ENCODE measurements around the gene PUS7.
"Not testable (repeated sequence)": the region's sequence is repeated elsewhere in the genome, so short reads cannot be mapped to it uniquely, and the experiment has no call there.

Gene PUS7, protein sequence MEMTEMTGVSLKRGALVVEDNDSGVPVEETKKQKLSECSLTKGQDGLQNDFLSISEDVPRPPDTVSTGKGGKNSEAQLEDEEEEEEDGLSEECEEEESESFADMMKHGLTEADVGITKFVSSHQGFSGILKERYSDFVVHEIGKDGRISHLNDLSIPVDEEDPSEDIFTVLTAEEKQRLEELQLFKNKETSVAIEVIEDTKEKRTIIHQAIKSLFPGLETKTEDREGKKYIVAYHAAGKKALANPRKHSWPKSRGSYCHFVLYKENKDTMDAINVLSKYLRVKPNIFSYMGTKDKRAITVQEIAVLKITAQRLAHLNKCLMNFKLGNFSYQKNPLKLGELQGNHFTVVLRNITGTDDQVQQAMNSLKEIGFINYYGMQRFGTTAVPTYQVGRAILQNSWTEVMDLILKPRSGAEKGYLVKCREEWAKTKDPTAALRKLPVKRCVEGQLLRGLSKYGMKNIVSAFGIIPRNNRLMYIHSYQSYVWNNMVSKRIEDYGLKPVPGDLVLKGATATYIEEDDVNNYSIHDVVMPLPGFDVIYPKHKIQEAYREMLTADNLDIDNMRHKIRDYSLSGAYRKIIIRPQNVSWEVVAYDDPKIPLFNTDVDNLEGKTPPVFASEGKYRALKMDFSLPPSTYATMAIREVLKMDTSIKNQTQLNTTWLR

GRCh38 chr7:105521717-105522463 is at the start of gene PUS7:
TSS of gene PUS7 (minus strand) at chr7:105522271. CDS start at chr7:105508512, 13,759 bp downstream.
- DNase-seq (ENCODE audit: low read depth, low spot score), result no peak

- no peak for DNase-seq (ENCODE audit: low read depth, low spot score)
Measured at GRCh38 chr7:105567821-105568220, 45.8 kb upstream of the PUS7 start.

GRCh38 chr7:105567024-105567423 is 45.0 kb upstream of the PUS7 start:
- no peak for DNase-seq (ENCODE audit: low read depth, low spot score)

GRCh38 chr7:105565190-105565589 is 43.1 kb upstream of the PUS7 start:
- no peak for DNase-seq (ENCODE audit: low read depth, low spot score)

DNA sequence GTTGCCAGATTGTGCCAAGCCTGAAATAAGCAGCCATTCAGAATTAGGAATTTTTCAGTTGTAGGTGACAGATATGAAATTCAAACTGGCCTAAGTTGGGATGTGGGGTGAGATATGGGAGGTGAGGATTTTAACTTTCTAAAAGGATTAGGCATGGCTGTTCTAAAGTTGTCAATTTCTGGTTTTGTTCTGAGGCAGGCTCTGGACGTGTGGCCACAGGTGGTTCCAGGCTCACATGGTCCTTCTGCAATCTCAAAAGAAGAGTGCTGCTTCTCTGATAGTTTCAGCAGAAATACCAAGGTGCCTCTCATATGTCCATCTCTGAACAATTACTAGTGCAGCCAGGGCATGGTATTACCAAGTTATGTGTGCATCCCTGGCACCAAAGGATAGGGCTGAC is 37.9 kb upstream of the PUS7 start:
- no peak for DNase-seq (ENCODE audit: low read depth, low spot score)

DNA sequence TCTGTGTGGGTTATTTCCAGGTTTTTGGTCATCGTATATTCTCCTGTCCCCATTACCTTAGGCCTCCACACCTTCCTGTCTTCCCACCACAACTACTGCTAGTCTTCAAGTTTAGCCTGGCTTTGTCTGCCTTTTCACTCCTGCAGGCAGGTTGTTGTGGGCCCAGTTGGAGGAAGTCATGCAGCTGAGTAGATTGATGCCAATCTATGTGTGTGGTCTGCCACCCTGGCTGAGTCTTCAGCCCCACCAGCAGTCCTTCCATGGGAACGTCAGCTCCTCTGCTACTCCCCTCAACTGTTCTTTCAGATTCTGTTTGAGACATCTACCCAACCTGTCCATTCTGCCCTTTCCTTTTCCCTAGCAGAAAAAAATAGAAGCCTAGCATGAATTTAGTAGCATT is 16.3 kb upstream of the PUS7 start:
- DNase-seq (ENCODE audit: low read depth, low spot score), result no peak

DNA sequence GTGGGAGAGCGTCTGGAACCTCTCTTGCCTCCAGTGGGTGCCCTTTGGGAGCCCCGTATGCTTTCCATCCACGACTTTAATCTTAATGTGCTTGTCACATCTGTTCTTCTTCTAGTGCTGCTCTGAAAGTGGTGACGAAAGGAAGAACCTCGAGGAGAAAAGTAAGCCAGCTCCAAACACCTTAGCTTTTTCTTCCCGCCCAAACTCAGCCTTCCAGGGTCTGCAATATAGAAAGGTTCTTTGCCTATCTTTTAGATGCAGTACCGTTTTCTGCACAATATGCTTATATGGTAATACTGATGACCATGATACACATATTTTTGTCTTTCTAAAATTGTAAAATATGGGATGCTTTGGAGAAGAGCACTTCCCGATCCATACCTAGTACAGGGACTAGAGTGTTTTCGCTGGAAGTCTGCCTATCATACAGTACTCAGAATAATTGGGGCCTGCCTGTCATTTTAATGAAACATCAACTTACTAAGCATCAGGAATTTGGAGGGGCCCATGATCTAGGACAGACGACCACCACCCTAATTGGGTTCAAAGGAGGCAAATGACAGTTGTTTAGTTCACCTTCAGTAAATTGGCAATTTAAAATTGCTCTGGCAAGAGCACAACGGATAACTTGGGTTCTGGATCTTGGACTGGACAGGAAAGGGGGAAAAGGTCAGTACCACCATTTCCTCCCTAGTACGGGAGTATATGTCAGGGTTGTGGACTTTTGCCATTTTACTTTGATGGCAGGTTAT is 10.8 kb upstream of the PUS7 start:
- no peak for DNase-seq (ENCODE audit: low read depth, low spot score)

- DNase-seq (ENCODE audit: low read depth, low spot score), result no peak
Measured at GRCh38 chr7:105531792-105532671, 10.0 kb upstream of the PUS7 start, which contains the start of gene RINT1. TSS of gene RINT1 (plus strand) at chr7:105532201. CDS start at chr7:105532316, 115 bp downstream.

DNA sequence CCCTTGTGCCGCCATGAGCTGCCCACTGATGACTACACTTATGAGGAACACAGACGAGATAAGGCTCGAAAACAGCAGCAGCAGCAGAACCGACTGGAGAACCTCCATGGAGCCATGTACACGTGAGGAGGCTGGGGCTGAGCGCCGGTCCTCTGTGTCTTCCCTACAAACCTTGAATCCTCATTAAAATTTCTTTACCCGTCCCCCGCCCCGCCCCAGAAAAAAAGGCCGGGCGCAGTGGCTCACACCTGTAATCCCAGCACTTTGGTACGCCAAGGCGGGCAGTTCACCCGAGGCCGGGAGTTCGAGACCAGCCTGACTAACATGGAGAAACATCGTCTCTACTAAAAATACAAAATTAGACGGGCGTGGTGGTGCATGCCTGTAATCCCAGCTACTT is 8.5 kb upstream of the PUS7 start:
- DNase-seq (ENCODE audit: low read depth, low spot score), result no peak

DNA sequence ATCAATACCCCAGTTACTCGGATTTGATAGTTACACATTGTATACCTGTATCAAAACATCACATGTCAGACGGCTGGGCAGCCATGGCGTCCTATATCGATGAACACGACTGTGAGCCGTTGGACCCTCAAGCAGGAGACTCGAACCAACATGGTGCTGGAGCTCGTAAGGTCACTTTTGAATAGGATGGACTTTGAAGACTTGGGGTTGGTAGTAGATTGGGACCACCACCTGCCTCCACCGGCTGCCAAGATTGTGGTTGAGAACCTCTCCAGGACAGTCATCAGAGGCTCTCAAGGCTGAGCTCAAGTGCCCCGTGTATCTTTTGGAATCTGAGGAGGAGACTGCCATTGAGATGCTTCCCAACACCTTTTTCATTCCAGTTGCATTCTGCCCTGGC is 8.1 kb upstream of the PUS7 start:
- no peak for DNase-seq (ENCODE audit: low read depth, low spot score)

DNA sequence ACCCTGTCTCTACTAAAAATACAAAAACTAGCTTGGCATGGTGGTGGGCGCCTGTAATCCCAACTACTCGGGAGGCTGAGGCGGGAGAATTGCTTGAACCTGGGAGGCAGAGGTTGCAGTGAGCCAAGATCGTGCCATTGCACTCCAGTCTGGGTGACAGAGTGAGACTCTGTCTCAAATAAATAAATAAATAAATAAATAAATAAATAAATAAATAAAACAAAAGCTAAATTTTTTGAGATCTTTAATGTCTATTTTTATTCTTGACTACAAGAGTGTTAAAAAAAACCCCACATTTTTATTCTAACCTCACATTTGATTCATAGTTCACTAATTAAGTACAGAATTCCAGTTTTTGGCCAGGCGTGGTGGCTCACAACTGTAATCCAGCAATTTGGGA is 5.7 kb upstream of the PUS7 start:
- DNase-seq (ENCODE audit: low read depth, low spot score), result not testable (repeated sequence)

- no peak for DNase-seq (ENCODE audit: low read depth, low spot score)
Measured at GRCh38 chr7:105524840-105525239, 2.8 kb upstream of the PUS7 start.

- DNase-seq (ENCODE audit: low read depth, low spot score), result not testable (repeated sequence)
Measured at GRCh38 chr7:105524423-105524822, 2.4 kb upstream of the PUS7 start.

GRCh38 chr7:105521027-105521716 is 899 bp downstream of the PUS7 start:
- DNase-seq (ENCODE audit: low read depth, low spot score), result no peak

DNA sequence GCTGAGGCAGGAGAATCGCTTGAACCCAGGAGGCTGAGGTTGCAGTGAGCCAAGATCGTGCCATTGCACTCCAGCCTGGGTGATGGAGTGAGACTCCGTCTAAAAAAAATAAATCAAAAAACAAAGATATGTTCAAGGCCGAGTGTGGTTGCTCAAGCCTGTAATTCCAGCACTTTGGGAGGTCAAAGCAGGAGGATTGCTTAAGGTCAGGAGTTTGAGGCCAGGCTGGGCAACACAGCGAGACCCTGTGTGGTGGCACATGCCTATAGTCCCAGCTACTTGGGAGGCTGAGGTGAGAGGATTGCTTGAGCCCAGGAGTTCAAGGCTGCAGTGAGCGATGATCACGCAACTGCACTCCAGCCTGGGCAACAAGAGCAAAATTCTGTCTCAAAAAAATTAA is 1.5 kb downstream of the PUS7 start:
- DNase-seq (ENCODE audit: low read depth, low spot score), result not testable (repeated sequence)

GRCh38 chr7:105519353-105519752 is 2.7 kb downstream of the PUS7 start:
- DNase-seq (ENCODE audit: low read depth, low spot score), result no peak

GRCh38 chr7:105515610-105516009 is 6.5 kb downstream of the PUS7 start:
- not testable (repeated sequence) for DNase-seq (ENCODE audit: low read depth, low spot score)

DNA sequence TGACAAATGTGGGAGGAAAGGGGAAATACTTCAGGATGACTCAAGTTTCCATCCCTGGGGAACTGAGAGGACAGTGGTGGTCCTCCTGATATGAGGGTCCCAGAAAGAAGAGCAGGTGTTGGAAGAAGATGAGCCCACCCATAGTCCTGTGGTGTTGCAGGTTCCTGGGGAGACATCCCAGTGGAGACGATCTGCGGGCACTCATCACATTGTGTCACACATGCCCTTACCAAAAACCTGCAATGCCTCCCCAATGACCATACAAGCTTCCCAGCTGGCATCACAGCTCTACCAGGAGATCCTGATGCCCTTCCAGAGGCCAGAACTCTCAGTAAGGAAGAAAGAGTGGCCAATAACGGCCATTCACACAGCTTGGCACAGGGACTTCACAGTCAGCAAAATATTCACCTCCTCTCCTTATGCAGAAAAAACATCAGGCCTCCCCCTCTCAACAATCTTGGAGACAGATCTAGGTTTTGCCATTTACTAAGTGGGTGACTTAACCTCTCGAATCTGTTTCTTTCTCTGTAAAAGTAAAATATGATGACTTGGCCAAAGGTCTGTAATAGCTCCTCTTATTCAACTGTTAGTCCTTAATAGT is 9.0 kb downstream of the PUS7 start:
- DNase-seq (ENCODE audit: low read depth, low spot score), result no peak

GRCh38 chr7:105512415-105512814 is 9.7 kb downstream of the PUS7 start:
- DNase-seq (ENCODE audit: low read depth, low spot score), result no peak

- no peak for DNase-seq (ENCODE audit: low read depth, low spot score)
Measured at GRCh38 chr7:105502173-105502572, 19.9 kb downstream of the PUS7 start.
